Activated CD8-positive, alpha-beta memory T cell treated with anti-CD3 and anti-CD28 coated beads, Interleukin-2, amount 50 U/mL, for 48 hours (primary cell): ENCODE measurements around the gene LGR6.

Experiments
- DNase-seq: peaks from one replicate; pipeline ENCODE4 v3.0.0-alpha.2; 2020

Gene LGR6

GRCh38 chr1:202302166-202302565 is 108.6 kb downstream of the LGR6 start:
- DNase-seq: no peak

- DNase-seq: no peak
Measured at GRCh38 chr1:202304375-202304774, 110.8 kb downstream of the LGR6 start.

GRCh38 chr1:202305168-202305567 is 111.6 kb downstream of the LGR6 start:
- DNase-seq: no peak

- DNase-seq: no peak
Measured at GRCh38 chr1:202306535-202307345, 113.1 kb downstream of the LGR6 start.

GRCh38 chr1:202310071-202310725 is 116.6 kb downstream of the LGR6 start:
- no peak for DNase-seq

- DNase-seq: no peak
Measured at GRCh38 chr1:202310746-202311145, 117.1 kb downstream of the LGR6 start.

- DNase-seq: no peak
Measured at GRCh38 chr1:202311875-202312635, 118.5 kb downstream of the LGR6 start.

GRCh38 chr1:202315576-202316168 is 122.1 kb downstream of the LGR6 start:
- peak; percentile 85 for DNase-seq

- DNase-seq: no peak
Measured at GRCh38 chr1:202316186-202316585, 122.6 kb downstream of the LGR6 start.

- no peak for DNase-seq
Measured at GRCh38 chr1:202317941-202318925, 124.6 kb downstream of the LGR6 start.

- peak; percentile 22 for DNase-seq
Measured at GRCh38 chr1:202319381-202320080, 125.9 kb downstream of the LGR6 start.

- DNase-seq: peak; percentile 44
Measured at GRCh38 chr1:202320081-202320405, 126.4 kb downstream of the LGR6 start.

- DNase-seq: no peak
Measured at GRCh38 chr1:202323731-202324130, 130.1 kb downstream of the LGR6 start.

GRCh38 chr1:202324646-202325045 is 131.0 kb downstream of the LGR6 start:
- no peak for DNase-seq

GRCh38 chr1:202329891-202330290 is 136.3 kb downstream of the LGR6 start:
- DNase-seq: peak; percentile 43

- no peak for DNase-seq
Measured at GRCh38 chr1:202333861-202334260, 140.3 kb downstream of the LGR6 start.

- no peak for DNase-seq
Measured at GRCh38 chr1:202343652-202344349, 150.2 kb downstream of the LGR6 start.

GRCh38 chr1:202348005-202348508 is 154.5 kb downstream of the LGR6 start:
- no peak for DNase-seq

- peak; percentile 95 for DNase-seq
Measured at GRCh38 chr1:202348509-202349205, 155.1 kb downstream of the LGR6 start, which contains the start of gene PPP1R12B. Gene PPP1R12B, plus strand, starts transcription at chr1:202348699. Its CDS starts 153 bp downstream, at chr1:202348852.
